LNCaP clone FGC (cell line): ENCODE results near the gene AKAP12.

Source experiments
- DNase-seq: peaks from one replicate; pipeline ENCODE4 v3.0.0-alpha.2; 2011; ENCODE audit warnings: low read depth
- H3K4me3 ChIP-seq: 2 replicates; pipeline ENCODE4 v1.5.1; 2011; ENCODE audit warnings: mild to moderate bottlenecking, low read depth, low read length, control low read depth
- CTCF ChIP-seq: IDR thresholded peaks from 2 replicates; pipeline ENCODE4 v1.5.1; 2012; ENCODE audit warnings: mild to moderate bottlenecking; ENCODE audit not compliant: control insufficient read depth, insufficient read depth; ENCODE audit errors: extremely low read depth

The AKAP12 gene

GRCh38 chr6:151216804-151217203, 23.0 kb upstream of the AKAP12 start:
- no peak overlapping the region for H3K4me3 ChIP-seq
- TF ChIP-seq CTCF: no peak
- DNase-seq: no peak

- no peak overlapping the region for H3K4me3 ChIP-seq
- no peak for DNase-seq
- no peak for TF ChIP-seq CTCF
Observed at GRCh38 chr6:151219192-151219591, 20.6 kb upstream of the AKAP12 start.

- no peak overlapping the region for H3K4me3 ChIP-seq
- peak; percentile 30 for DNase-seq
- no peak for TF ChIP-seq CTCF
Observed at GRCh38 chr6:151224076-151224475, 15.7 kb upstream of the AKAP12 start.

GRCh38 chr6:151225919-151226318, 13.8 kb upstream of the AKAP12 start:
- no peak for DNase-seq
- no peak overlapping the region for H3K4me3 ChIP-seq
- TF ChIP-seq CTCF: no peak

GRCh38 chr6:151228788-151229400, 10.9 kb upstream of the AKAP12 start:
- no peak for DNase-seq
- H3K4me3 ChIP-seq: no peak overlapping the region
- TF ChIP-seq CTCF: no peak

- DNase-seq: no peak
- TF ChIP-seq CTCF: no peak
- no peak overlapping the region for H3K4me3 ChIP-seq
Observed at GRCh38 chr6:151229401-151230276, 10.1 kb upstream of the AKAP12 start.
